Skeletal muscle cell (primary cell): ENCODE data around the gene TSSK6.

Source experiments
- DNase-seq: peaks from one replicate; pipeline ENCODE4 v3.0.0-alpha.2; 2010; ENCODE audit warnings: low read depth
- H3K4me3 ChIP-seq: 2 replicates; pipeline ENCODE4 v1.5.1; 2011; ENCODE audit warnings: low read depth, mild to moderate bottlenecking, control low read depth, low read length, moderate library complexity

The TSSK6 gene

GRCh38 chr19:19514881-19515641 is at the start of gene TSSK6:
TSSK6 (minus strand) TSS chr19:19515548; CDS start chr19:19515427, 121 bp downstream.
- no peak for DNase-seq
- peak within 1 kb of the TSS; percentile 94 for H3K4me3 ChIP-seq

DNA sequence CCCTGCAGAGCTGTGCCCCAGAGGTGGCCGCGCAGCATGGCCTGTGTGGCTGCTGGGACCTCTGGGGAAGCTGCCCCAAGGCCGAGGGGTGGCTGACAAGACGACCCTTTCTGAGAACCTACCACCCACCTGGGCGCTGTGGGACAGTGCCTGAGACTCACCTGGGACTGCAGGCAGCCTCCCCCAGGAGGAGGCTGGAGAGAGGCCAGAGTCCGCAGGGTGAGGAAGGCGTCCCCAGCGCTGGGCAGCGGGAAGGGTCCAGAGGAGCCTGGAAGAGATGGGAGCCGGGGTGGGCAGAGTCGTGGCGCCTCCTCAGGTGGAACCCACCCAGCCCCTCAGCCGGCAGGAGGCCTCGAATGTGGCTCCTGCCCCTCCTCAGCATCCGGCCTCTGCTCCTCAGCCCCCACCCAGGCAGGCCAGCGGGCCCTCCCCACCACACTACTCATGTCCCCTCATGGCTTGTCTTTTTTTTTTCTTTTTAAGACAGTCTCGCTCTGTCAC is 48.0 kb upstream of the TSSK6 start:
- no peak overlapping the region for H3K4me3 ChIP-seq
- no peak for DNase-seq

GRCh38 chr19:19562665-19563347 is 47.5 kb upstream of the TSSK6 start:
- DNase-seq = no peak
- no peak overlapping the region for H3K4me3 ChIP-seq

- no peak overlapping the region for H3K4me3 ChIP-seq
- no peak for DNase-seq
These were observed 46.8 kb upstream of the TSSK6 start for GRCh38 chr19:19561946-19562664.

DNA sequence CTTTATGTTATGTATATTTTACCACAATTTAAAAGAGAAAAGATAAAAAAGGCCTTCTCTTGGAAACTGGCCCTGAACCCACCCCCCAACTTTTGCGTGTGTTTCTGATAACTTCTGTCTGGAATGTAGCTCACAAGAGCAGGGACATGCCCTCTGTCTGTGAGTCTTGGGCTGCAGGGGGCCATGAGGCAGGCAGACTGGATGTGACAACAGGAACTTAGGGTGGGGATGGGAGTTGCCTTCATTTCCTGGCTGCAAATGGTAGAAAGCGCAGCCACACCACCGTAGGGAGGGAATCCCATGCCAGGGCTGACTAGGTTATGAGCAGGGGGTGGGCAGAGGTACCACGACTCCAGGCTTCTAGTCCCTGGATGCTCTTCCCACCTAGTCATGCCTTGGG is 44.6 kb upstream of the TSSK6 start:
- no peak for DNase-seq
- no peak overlapping the region for H3K4me3 ChIP-seq

GRCh38 chr19:19558636-19559035 is 43.3 kb upstream of the TSSK6 start:
- DNase-seq = no peak
- no peak overlapping the region for H3K4me3 ChIP-seq

DNA sequence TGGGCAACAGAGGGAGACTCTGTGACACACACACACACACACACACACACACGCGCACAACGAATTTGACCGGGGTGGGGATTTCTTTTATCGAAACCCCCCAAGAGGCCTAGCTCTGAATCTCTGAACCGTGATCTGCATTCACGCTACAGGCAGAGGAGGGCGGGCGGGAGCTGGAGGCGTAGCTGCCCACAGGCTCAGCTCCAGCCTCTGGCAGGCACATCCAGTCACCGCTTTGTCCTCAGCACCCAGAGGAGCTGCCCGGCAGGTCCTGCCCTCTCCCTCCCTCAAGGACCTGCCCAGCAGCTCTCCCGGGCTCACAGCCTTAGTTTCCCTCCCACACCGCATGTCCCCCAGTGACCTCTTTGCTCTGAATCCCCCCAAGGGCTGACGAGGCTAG is 42.7 kb upstream of the TSSK6 start:
- no peak for DNase-seq
- H3K4me3 ChIP-seq = no peak overlapping the region

GRCh38 chr19:19554074-19555023 is 39.0 kb upstream of the TSSK6 start:
- DNase-seq = no peak
- no peak overlapping the region for H3K4me3 ChIP-seq

- DNase-seq = no peak
These were observed 38.3 kb upstream of the TSSK6 start for GRCh38 chr19:19553670-19554069.

GRCh38 chr19:19552798-19553197 is 37.5 kb upstream of the TSSK6 start:
- no peak overlapping the region for H3K4me3 ChIP-seq
- DNase-seq = no peak

More at GRCh38 chr19:19553670-19554069, 38.3 kb upstream of the TSSK6 start:
- H3K4me3 ChIP-seq = no peak overlapping the region

DNA sequence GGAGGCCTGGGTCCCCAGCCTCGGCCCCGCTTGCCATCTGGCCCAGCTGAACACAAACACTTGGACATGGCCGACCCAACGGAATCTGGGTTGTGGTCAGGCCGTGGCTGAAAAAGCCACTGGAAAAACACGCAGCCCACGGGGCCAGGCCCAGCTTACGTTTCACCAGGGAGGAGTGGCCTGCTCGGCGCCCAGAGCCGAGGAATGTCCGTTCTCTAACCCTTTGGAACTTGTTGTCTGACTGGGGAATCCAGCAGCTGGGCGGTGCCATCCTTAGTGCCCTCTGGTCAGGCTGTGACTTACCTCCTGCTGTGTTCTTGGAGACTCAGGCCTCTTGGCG is 36.5 kb upstream of the TSSK6 start:
- H3K4me3 ChIP-seq = no peak overlapping the region
- DNase-seq = no peak

DNA sequence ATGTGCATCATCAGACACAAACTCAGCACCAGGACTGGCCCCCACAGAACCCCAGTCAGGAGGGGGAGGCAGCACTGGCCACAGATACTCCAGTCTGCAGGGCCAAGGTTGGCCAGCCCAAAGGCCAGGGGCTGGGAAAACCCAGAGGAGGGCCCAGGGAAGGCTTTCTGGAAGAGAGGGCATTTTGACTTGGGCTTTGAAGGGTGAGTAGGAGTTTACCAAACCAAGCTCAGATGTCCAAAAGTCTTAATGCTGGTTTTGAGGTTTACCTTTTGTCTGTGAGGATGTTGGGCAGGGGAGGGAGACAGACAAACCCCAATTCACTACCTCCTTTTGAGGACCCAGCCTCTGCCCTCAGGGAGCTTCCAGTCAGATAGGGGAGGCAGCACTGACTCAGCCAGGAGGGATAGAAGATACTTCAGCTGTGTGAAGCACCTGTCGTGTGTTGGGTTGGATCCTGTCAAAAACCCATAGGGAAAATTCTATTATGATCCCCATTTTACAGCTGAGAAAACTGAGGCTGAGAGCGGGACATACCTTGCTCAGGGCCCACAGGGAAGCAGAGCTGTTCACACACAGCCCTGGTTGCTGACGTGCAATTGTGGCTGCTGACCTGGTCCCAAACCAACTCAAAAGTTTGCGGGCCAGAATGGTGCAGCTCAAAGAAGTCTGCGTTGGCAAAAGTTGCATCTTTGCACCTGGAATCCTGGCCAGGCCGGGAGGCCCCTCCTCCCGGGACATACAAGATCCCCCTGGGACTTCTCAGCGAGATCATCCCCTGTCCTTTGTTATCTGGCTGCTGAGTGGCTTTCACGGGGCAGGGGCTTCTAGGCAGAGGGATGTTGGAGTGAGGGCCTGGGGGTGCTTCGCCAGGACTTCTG is 35.9 kb upstream of the TSSK6 start:
- no peak overlapping the region for H3K4me3 ChIP-seq
- no peak for DNase-seq

GRCh38 chr19:19550485-19550929 is 35.2 kb upstream of the TSSK6 start:
- no peak overlapping the region for H3K4me3 ChIP-seq
- DNase-seq = peak; percentile 27

GRCh38 chr19:19549804-19550464 is 34.6 kb upstream of the TSSK6 start:
- H3K4me3 ChIP-seq = no peak overlapping the region
- DNase-seq = no peak

- no peak for DNase-seq
- no peak overlapping the region for H3K4me3 ChIP-seq
These were observed 33.8 kb upstream of the TSSK6 start for GRCh38 chr19:19548915-19549759.

GRCh38 chr19:19547674-19548336 is 32.5 kb upstream of the TSSK6 start:
- H3K4me3 ChIP-seq = no peak overlapping the region
- no peak for DNase-seq
